Thyroid gland (tissue), 4 donors: ENCODE results near the gene SH2D4B. TPM values are rescaled to one million over a fixed set of nuclear protein-coding genes. Genes with fewer than 3 reads are reported as not detected.

Source experiments
- DNase-seq, 2 donors: peaks; one replicate each; pipeline ENCODE4 v3.0.0-alpha.2; 2019
- H3K27ac ChIP-seq, 3 donors: fragments of 200-600 bp; sonication (generic); 1 replicate in 2 of 3; 2 replicates in 1 of 3; pipeline ENCODE4 v1.5.1; 2016 to 2019; ENCODE audit warnings: mild to moderate bottlenecking in 1 of 3, moderate library complexity in 1 of 3
- H3K27me3 ChIP-seq: fragments of 200-600 bp; sonication (generic); one replicate; pipeline ENCODE4 v1.5.1; 2019
- H3K36me3 ChIP-seq, 2 donors: fragments of 200-600 bp; sonication (generic); one replicate each; pipeline ENCODE4 v1.5.1; 2016 to 2019
- H3K4me1 ChIP-seq, 2 donors: fragments of 200-600 bp; sonication (generic); one replicate each; pipeline ENCODE4 v1.5.1; 2017 to 2019
- H3K4me3 ChIP-seq, 3 donors: fragments of 200-600 bp; sonication (generic); replicated peaks in 1 of 3; 1 replicate in 2 of 3; 2 replicates in 1 of 3; pipeline ENCODE4 v1.5.1; 2016; ENCODE audit warnings: mild to moderate bottlenecking in 1 of 3
- H3K9me3 ChIP-seq: fragments of 200-600 bp; sonication (generic); one replicate; pipeline ENCODE4 v1.5.1; 2017
- CTCF ChIP-seq, 6 experiments: fragments of 200-600 bp in 3 of 6; fragments of 450-650 bp in 3 of 6; sonication (generic) in 3 of 6; IDR thresholded peaks; one replicate each; pipeline ENCODE4 v1.5.1; 2016 to 2019; ENCODE audit warnings: antibody characterized with exemption in 6 of 6, mild to moderate bottlenecking in 2 of 6, inconsistent platforms in 1 of 6, moderate library complexity in 1 of 6
- POLR2A ChIP-seq, 2 donors: fragments of 450-650 bp; IDR thresholded peaks; one replicate each; pipeline ENCODE4 v1.6.1; 2017; ENCODE audit warnings: antibody characterized with exemption in 2 of 2, mild to moderate bottlenecking in 2 of 2, moderate library complexity in 1 of 2
- WGBS, 2 donors: methylation state at CpG; one replicate each; pipeline ENCODE4 v1.1.5; 2017; 5-methylcytosine and 5-hydroxymethylcytosine counted together
- intact Hi-C: fragments of 100-400 bp; cut with DNase I; formaldehyde crosslinking; loops from one replicate; pipeline ENCODE4 v1.15.1; 2023
- total RNA-seq, 4 donors: library from RNA; depleted of rRNA; stranded (reverse); fragments of >200 nt; gene quantifications; one replicate each; pipeline ENCODE4 v1.2.3, GENCODE V29; 2016

SH2D4B gene
- total RNA-seq, 4 donors from 2014 or later = 1.1 to 1.6 TPM; not detected in 2

- no peak overlapping the region for H3K4me3 ChIP-seq
- TF ChIP-seq CTCF (IDR thresholded peaks at IDR 0.05) (no peak), POLR2A (IDR thresholded peaks at IDR 0.05) (no peak)
- no peak for DNase-seq
- H3K36me3 ChIP-seq = no peaks in the 10 kb centered on the region
- no peaks in the 10 kb centered on the region for H3K27me3 ChIP-seq
- H3K9me3 ChIP-seq = no peaks in the 10 kb centered on the region
- H3K27ac ChIP-seq = no peak overlapping the region
- no peaks in the 10 kb centered on the region for H3K4me1 ChIP-seq
- intact Hi-C loops = no loop called here
- WGBS, 2 donors = 69 to 76% methylated on average over 1 of the region's 1 CpG
Observed at GRCh38 chr10:80674809-80675208, 137.1 kb downstream of the SH2D4B start.

GRCh38 chr10:80681142-80681541 is 143.4 kb downstream of the SH2D4B start:
- H3K9me3 ChIP-seq = no peaks in the 10 kb centered on the region
- no peak for TF ChIP-seq POLR2A (IDR thresholded peaks at IDR 0.05)
- TF ChIP-seq CTCF (IDR thresholded peaks at IDR 0.05) = no peak
- no peaks in the 10 kb centered on the region for H3K4me1 ChIP-seq
- H3K4me3 ChIP-seq = no peak overlapping the region
- 92 to 94% methylated on average over 1 of the region's 1 CpG for WGBS, 2 donors
- H3K27me3 ChIP-seq = no peaks in the 10 kb centered on the region
- H3K36me3 ChIP-seq = no peaks in the 10 kb centered on the region
- intact Hi-C loops = no loop called here
- no peak overlapping the region for H3K27ac ChIP-seq
- DNase-seq = no peak

DNA sequence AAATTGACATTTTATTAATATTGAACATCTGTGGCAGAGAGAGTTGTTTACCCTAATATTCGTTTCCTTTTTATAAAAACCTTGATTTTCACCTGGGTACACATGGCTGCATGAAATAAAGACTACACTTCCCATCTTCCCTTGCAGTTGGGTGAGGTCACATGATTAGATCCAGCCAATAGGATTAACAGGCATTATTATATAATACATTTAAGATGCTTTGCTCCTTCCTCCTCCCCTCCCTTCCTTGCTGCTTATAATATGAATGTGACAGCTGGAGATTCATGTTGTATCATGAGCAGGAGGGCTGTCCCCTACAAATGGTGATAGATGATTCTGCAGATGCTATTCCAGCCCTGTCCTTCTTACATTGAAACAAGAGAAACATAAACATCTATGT is 146.6 kb downstream of the SH2D4B start:
- WGBS, 2 donors = 67 to 74% methylated on average over 1 of the region's 1 CpG
- intact Hi-C loops = no loop called here
- H3K27ac ChIP-seq = no peak overlapping the region
- TF ChIP-seq POLR2A (IDR thresholded peaks at IDR 0.05) (no peak), CTCF (IDR thresholded peaks at IDR 0.05) (no peak)
- no peaks in the 10 kb centered on the region for H3K9me3 ChIP-seq
- H3K36me3 ChIP-seq = no peaks in the 10 kb centered on the region
- no peak for DNase-seq
- H3K4me3 ChIP-seq = no peak overlapping the region
- H3K27me3 ChIP-seq = no peaks in the 10 kb centered on the region
- no peaks in the 10 kb centered on the region for H3K4me1 ChIP-seq

DNA sequence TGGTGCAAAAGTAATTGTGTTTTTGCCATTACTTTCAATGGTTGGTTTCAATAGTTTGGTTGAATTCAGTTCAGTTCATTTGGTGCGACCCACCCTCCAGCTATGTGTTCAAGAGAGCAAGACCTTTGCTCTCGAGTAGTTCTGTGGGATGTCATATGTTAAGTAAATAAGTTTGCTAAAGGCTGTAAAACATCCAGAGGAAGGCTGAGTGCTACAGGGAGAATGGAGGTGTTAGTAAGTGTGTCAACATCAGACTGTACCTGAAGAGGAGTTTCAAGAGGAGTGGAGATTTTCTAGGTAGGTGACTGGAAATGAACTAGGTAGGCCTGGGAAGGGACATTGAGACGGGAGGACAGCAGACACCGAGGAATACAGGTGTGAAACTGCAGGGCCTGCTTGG is 147.7 kb downstream of the SH2D4B start:
- Histone ChIP-seq H3K4me1 (no peaks in the 10 kb centered on the region), H3K27me3 (no peaks in the 10 kb centered on the region), H3K36me3 (no peaks in the 10 kb centered on the region), H3K9me3 (no peaks in the 10 kb centered on the region), H3K27ac (no peak overlapping the region), H3K4me3 (no peak overlapping the region)
- WGBS, 2 donors = 77% methylated on average over 4 of the region's 4 CpGs
- TF ChIP-seq POLR2A (IDR thresholded peaks at IDR 0.05) (no peak), CTCF (IDR thresholded peaks at IDR 0.05) (no peak)
- intact Hi-C loops = no loop called here
- DNase-seq = no peak

DNA sequence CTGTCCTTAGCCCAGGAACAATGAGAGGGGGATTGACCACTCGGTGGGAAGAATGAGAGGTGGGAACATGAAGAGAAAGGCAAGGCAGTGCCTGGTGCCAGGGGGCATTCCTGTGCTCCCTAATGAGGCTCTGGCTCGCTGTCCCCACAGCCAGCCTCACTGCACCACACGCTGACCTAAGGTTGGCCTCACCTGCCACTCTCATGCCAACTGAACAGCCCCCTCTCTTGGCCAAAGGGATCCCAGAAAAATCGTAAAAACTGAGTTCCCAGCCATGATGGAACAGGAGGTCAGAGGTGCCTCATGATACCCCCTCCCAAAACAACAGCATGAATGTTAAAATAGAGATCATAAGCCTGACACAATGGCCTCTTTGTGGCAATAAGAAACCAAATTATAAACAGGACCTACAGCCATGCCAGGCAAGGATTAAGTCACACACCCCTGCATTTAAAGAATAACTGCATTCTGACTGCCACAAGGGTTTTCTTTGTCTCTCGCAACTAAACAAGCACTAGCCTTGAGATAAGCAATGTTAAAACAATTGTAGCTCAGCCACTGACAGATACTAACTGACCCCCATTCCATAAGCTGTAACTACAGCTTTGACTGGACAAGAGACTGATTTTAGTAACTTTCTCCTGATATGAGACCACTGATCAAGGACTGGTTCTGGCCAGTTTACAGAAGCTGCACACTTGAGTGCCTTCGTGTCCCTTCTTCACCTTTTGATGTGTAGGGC is 149.2 kb downstream of the SH2D4B start:
- WGBS, 2 donors = 70 to 73% methylated on average over 6 of the region's 6 CpGs
- no peak overlapping the region for H3K27ac ChIP-seq
- no peaks in the 10 kb centered on the region for H3K4me1 ChIP-seq
- no peaks in the 10 kb centered on the region for H3K27me3 ChIP-seq
- H3K4me3 ChIP-seq = no peak overlapping the region
- no peaks in the 10 kb centered on the region for H3K9me3 ChIP-seq
- intact Hi-C loops = no loop called here
- TF ChIP-seq POLR2A (IDR thresholded peaks at IDR 0.05) (no peak), CTCF (IDR thresholded peaks at IDR 0.05) (no peak)
- no peak for DNase-seq
- no peaks in the 10 kb centered on the region for H3K36me3 ChIP-seq
